ENCODE data around the gene SSBP4.
A peak's percentile ranks its signal among the peaks of the same experiment; 100 is the strongest.

SSBP4 gene

GRCh38 chr19:18406749-18407148 is 12.4 kb upstream of the SSBP4 start:
- H3K27ac Mint-ChIP-seq: no peak overlapping the region
- peaks cover 3% of the 10 kb centered on the region for H3K27me3 Mint-ChIP-seq
- no peaks in the 10 kb centered on the region for H3K9me3 Mint-ChIP-seq
- ATAC-seq: no peak
- DNase-seq: no peak
- no peak overlapping the region for H3K4me3 Mint-ChIP-seq
- peaks cover 7% of the 10 kb centered on the region for H3K4me1 Mint-ChIP-seq
- no peaks in the 10 kb centered on the region for H3K36me3 Mint-ChIP-seq (ENCODE audit: low read depth)

- Mint-ChIP-seq H3K27me3 (peaks cover 3% of the 10 kb centered on the region), H3K27ac (no peak overlapping the region), H3K4me3 (no peak overlapping the region), H3K36me3 (ENCODE audit: low read depth) (no peaks in the 10 kb centered on the region), H3K9me3 (no peaks in the 10 kb centered on the region), H3K4me1 (peaks cover 5% of the 10 kb centered on the region)
- DNase-seq: peak; percentile 54
- no peak for ATAC-seq
Measured at GRCh38 chr19:18408053-18408476, 11.1 kb upstream of the SSBP4 start.

GRCh38 chr19:18412610-18413239 is 6.5 kb upstream of the SSBP4 start:
- H3K4me3 Mint-ChIP-seq: no peak overlapping the region
- no peaks in the 10 kb centered on the region for H3K36me3 Mint-ChIP-seq (ENCODE audit: low read depth)
- no peak for ATAC-seq

GRCh38 chr19:18414504-18415177 is 4.6 kb upstream of the SSBP4 start:
- no peak overlapping the region for H3K27ac Mint-ChIP-seq
- no peaks in the 10 kb centered on the region for H3K36me3 Mint-ChIP-seq (ENCODE audit: low read depth)
- H3K4me1 Mint-ChIP-seq: peaks cover 50% of the 10 kb centered on the region
- H3K27me3 Mint-ChIP-seq: peaks cover 33% of the 10 kb centered on the region
- no peak overlapping the region for H3K4me3 Mint-ChIP-seq
- ATAC-seq (no peak), DNase-seq (no peak)
- no peaks in the 10 kb centered on the region for H3K9me3 Mint-ChIP-seq

More at GRCh38 chr19:18412610-18413239, 6.5 kb upstream of the SSBP4 start:
- DNase-seq: no peak
- H3K4me1 Mint-ChIP-seq: peaks cover 36% of the 10 kb centered on the region
- H3K27me3 Mint-ChIP-seq: peaks cover 25% of the 10 kb centered on the region
- H3K27ac Mint-ChIP-seq: no peak overlapping the region
- no peaks in the 10 kb centered on the region for H3K9me3 Mint-ChIP-seq

GRCh38 chr19:18415178-18415867 is 3.9 kb upstream of the SSBP4 start:
- peaks cover 2% of the 10 kb centered on the region for H3K36me3 Mint-ChIP-seq (ENCODE audit: low read depth)
- H3K27ac Mint-ChIP-seq: no peak overlapping the region
- ATAC-seq (no peak), DNase-seq (no peak)
- H3K4me3 Mint-ChIP-seq: peak overlapping the region; percentile 41
- peaks cover 33% of the 10 kb centered on the region for H3K27me3 Mint-ChIP-seq
- peaks cover 51% of the 10 kb centered on the region for H3K4me1 Mint-ChIP-seq
- H3K9me3 Mint-ChIP-seq: no peaks in the 10 kb centered on the region

- DNase-seq: peak; percentile 78
Measured at GRCh38 chr19:18416778-18417249, 2.4 kb upstream of the SSBP4 start.

GRCh38 chr19:18417250-18418028 is 1.8 kb upstream of the SSBP4 start:
- ATAC-seq: no peak
- Mint-ChIP-seq H3K36me3 (ENCODE audit: low read depth) (peaks cover 6% of the 10 kb centered on the region), H3K27ac (peak overlapping the region; percentile 79), H3K27me3 (peaks cover 30% of the 10 kb centered on the region), H3K9me3 (no peaks in the 10 kb centered on the region), H3K4me1 (peaks cover 67% of the 10 kb centered on the region), H3K4me3 (peak overlapping the region; percentile 92)
- DNase-seq: no peak

More at GRCh38 chr19:18416778-18417249, 2.4 kb upstream of the SSBP4 start:
- H3K27ac Mint-ChIP-seq: peak overlapping the region; percentile 79
- peak overlapping the region; percentile 68 for H3K4me3 Mint-ChIP-seq
- H3K27me3 Mint-ChIP-seq: peaks cover 30% of the 10 kb centered on the region
- H3K36me3 Mint-ChIP-seq (ENCODE audit: low read depth): peaks cover 6% of the 10 kb centered on the region
- H3K4me1 Mint-ChIP-seq: peaks cover 62% of the 10 kb centered on the region
- ATAC-seq: peak; percentile 22
- no peaks in the 10 kb centered on the region for H3K9me3 Mint-ChIP-seq

- H3K36me3 Mint-ChIP-seq (ENCODE audit: low read depth): peaks cover 6% of the 10 kb centered on the region
- H3K4me3 Mint-ChIP-seq: peak overlapping the region; percentile 92
- DNase-seq (peak; percentile 49), ATAC-seq (no peak)
- H3K27me3 Mint-ChIP-seq: peaks cover 30% of the 10 kb centered on the region
- peak overlapping the region; percentile 80 for H3K27ac Mint-ChIP-seq
- no peaks in the 10 kb centered on the region for H3K9me3 Mint-ChIP-seq
- H3K4me1 Mint-ChIP-seq: peaks cover 73% of the 10 kb centered on the region
Measured at GRCh38 chr19:18418029-18418482, 1.1 kb upstream of the SSBP4 start.

GRCh38 chr19:18418483-18419194 is 559 bp upstream of the SSBP4 start:
- no peak for DNase-seq
- Mint-ChIP-seq H3K4me3 (peak overlapping the region; percentile 92), H3K36me3 (ENCODE audit: low read depth) (peaks cover 6% of the 10 kb centered on the region)

GRCh38 chr19:18419699-18420460 is 682 bp downstream of the SSBP4 start:
- Mint-ChIP-seq H3K4me3 (peak overlapping the region; percentile 92), H3K9me3 (no peaks in the 10 kb centered on the region), H3K27ac (peak overlapping the region; percentile 78), H3K36me3 (ENCODE audit: low read depth) (peaks cover 6% of the 10 kb centered on the region), H3K27me3 (peaks cover 25% of the 10 kb centered on the region), H3K4me1 (peaks cover 75% of the 10 kb centered on the region)
- ATAC-seq (peak; percentile 28), DNase-seq (peak; percentile 53)

More at GRCh38 chr19:18418483-18419194, 559 bp upstream of the SSBP4 start:
- peak; percentile 15 for ATAC-seq
- Mint-ChIP-seq H3K9me3 (no peaks in the 10 kb centered on the region), H3K27me3 (peaks cover 30% of the 10 kb centered on the region), H3K27ac (peak overlapping the region; percentile 80), H3K4me1 (peaks cover 78% of the 10 kb centered on the region)

GRCh38 chr19:18420930-18421329 is 1.7 kb downstream of the SSBP4 start:
- H3K36me3 Mint-ChIP-seq (ENCODE audit: low read depth): peaks cover 6% of the 10 kb centered on the region
- peak overlapping the region; percentile 78 for H3K27ac Mint-ChIP-seq
- no peak for DNase-seq

GRCh38 chr19:18421371-18421959 is 2.3 kb downstream of the SSBP4 start:
- H3K27me3 Mint-ChIP-seq: peaks cover 16% of the 10 kb centered on the region

More at GRCh38 chr19:18420930-18421329, 1.7 kb downstream of the SSBP4 start:
- Mint-ChIP-seq H3K4me1 (peaks cover 69% of the 10 kb centered on the region), H3K4me3 (peak overlapping the region; percentile 92), H3K9me3 (no peaks in the 10 kb centered on the region), H3K27me3 (peaks cover 19% of the 10 kb centered on the region)
- no peak for ATAC-seq

More at GRCh38 chr19:18421371-18421959, 2.3 kb downstream of the SSBP4 start:
- Mint-ChIP-seq H3K36me3 (ENCODE audit: low read depth) (peaks cover 6% of the 10 kb centered on the region), H3K4me1 (peaks cover 66% of the 10 kb centered on the region), H3K9me3 (no peaks in the 10 kb centered on the region), H3K27ac (peak overlapping the region; percentile 78), H3K4me3 (peak overlapping the region; percentile 92)
- DNase-seq (no peak), ATAC-seq (no peak)
